GM19351 (cell line): ENCODE data around the gene DSCAML1.
"Not testable (repeated sequence)": the region's sequence is repeated elsewhere in the genome, so short reads cannot be mapped to it uniquely, and the experiment has no call there.

Experiments
- ATAC-seq: cut with Tn5 transposase; IDR thresholded peaks from one replicate; pipeline ENCODE4 v1.9.1; 2021; ENCODE audit warnings: mild to moderate bottlenecking, moderate library complexity; ENCODE audit not compliant: unreplicated experiment

DSCAML1 gene

DNA sequence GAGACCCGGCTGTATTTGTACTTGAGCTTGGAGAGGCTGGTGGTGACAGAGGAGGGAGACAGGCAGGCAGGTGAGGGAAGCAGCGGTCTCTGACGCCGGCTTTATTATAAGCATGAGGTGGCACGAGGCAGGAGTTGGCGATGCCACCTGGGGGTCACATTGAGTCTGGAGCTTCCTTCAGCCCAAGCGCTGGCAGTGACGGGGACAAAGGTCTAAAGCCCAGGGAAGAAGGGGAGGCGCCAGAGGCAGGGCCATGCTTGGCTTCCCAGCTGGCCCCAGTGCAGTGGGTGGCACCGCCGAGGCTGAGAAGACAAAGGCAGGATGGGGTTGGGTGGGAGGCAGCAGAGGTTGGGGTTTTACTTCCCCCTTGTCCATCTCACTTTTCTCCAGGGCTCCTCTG is 23.1 kb upstream of the DSCAML1 start:
- ATAC-seq = no peak

- no peak for ATAC-seq
Measured at GRCh38 chr11:117819096-117820040, 22.4 kb upstream of the DSCAML1 start.

GRCh38 chr11:117818041-117818873 is 21.2 kb upstream of the DSCAML1 start:
- no peak for ATAC-seq

- ATAC-seq = no peak
Measured at GRCh38 chr11:117817368-117818040, 20.5 kb upstream of the DSCAML1 start.

GRCh38 chr11:117816846-117817367 is 19.9 kb upstream of the DSCAML1 start:
- no peak for ATAC-seq

GRCh38 chr11:117816151-117816741 is 19.2 kb upstream of the DSCAML1 start:
- ATAC-seq = no peak

DNA sequence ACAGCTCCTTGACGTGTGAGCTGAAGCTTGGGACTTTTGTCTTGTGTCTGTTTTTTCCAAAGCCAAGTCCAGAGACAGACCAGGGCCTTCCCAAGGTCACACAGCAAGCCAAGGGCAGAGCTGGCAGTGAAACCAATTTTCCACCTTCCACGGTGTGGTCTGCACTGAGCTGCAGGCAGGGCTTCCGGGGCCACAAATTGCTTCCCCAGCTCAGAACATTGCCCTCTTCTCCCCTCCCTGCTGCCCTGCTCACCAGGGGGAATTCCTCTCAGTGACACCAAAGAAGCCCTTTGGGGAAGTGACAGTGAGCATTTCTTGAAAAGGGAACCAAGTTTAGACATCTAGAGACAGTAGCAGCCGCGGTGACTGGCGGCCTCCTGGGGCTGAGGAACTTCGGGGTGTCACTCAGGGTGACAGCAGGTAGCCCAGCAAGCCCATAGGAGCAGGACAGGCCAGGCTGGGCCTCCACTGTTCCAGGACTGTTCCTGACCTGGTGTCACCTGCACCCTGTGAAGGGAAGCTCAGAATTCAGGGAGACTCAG is 18.3 kb upstream of the DSCAML1 start:
- peak; percentile 73 for ATAC-seq

GRCh38 chr11:117814766-117815261 is 17.8 kb upstream of the DSCAML1 start:
- ATAC-seq = peak; percentile 46

GRCh38 chr11:117814204-117814765 is 17.3 kb upstream of the DSCAML1 start:
- peak; percentile 1 for ATAC-seq

GRCh38 chr11:117810056-117810451 is 13.0 kb upstream of the DSCAML1 start:
- not testable (repeated sequence) for ATAC-seq

DNA sequence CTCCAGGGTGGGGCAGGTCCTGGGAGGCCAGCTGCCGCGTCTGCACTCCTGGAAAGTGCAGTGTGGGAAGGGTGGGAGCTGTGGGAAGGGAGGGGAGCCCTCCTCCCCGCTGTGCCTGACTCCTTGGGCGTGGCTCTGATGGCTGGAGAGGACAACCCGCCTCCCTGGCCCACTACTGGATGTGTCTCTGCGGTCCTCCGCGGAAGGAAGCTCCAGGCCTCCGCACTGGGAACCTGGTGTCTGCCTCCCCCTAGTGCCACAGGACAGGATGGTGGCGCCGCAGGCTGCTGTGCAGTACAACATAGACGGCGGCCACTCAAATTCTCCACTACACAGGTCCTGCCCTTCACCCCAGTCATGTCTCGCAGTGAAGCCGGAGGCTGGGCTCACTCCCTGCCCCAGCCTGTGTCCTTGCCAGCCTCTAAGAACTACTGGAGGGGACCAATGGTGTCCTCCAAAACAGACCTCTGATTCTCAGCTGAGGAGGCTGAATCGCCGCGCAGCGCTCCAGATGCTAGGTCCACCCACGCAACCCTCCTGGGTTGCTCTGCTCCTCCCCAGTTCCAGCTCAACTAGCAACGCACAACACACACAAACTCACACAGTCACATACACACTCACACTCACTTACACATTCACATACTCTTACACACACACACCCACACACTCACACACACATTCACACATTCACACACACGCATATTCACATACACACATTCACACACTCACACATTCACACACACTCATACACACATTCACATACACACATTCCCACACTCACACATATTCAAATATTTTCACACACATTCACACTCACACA is 12.4 kb upstream of the DSCAML1 start:
- ATAC-seq = no peak

DNA sequence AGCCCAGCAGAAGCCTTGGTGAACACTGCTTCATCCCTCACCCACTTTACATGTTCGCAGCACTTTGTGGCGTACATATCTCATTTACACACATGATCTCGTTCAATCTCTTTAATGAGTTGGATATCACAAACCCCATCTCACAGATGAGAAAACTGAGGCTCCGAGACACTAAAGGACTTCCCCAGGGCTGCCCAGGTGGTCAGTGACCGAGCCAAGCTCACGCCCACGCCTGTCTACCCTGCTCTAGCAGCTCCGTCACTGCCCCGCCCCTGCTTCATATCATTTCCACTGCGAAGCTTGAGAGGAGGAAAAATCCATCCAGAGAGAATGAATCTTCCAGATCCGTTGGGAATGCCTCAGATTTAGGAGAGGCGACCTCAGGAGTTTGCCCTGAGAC is 11.8 kb upstream of the DSCAML1 start:
- ATAC-seq = no peak

DNA sequence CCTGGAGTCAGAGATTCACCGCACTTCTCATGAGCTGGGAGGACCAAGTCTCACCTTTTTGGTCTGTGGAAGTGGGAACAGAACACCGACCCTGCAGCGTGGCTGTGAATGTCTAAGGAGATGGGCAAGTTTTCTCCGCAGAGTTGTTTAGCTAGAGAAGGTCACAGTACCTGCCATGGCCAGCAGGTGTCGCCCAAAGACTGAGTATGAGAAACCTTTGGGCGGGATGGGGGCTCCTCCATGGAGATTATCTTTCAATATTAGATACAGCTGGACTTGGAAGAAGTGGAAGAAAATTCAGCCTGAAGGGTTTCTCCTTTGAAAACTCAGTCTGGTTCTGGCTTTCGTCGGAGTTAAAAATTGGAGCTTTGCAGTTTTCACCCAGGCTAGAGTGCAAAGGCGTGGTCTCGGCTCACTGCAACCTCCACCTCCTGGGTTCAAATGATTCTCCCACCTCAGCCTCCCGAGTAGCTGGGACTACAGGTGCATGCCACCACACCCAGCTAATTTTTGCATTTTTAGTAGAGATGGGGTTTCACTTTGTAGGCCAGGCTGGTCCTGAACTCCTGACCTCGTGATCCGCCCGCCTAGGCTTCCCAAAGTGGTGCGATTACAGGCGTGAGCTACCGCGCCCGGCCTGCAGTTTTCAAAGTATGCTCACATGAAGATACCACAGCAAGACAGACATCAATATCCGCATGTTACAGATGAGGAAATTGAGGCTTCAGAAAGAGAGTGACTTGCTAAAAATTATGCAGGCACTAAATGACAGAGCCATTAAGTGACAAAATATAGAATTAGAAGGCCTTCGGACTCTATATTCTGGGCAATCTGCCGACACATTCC is 10.7 kb upstream of the DSCAML1 start:
- no peak for ATAC-seq

DNA sequence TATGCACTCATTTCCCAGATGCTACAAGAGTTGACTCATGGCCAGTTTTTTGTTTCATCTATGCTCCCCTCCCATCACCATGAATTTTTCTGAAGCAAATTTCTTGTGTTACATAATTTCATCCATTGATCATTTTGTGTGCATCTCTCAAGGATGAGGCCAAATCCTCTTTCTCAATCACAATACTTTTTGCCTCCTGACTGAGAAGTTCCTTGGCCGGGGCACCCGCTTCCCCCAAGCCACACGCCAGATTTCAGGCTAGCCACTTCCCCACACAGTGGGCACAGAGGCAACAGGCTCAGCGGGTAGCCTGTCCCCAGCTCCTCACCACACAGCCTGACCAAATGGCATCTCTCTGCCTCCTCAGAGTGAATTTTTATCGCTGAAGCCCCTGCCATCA is 9.8 kb upstream of the DSCAML1 start:
- no peak for ATAC-seq

- no peak for ATAC-seq
Measured at GRCh38 chr11:117805045-117805444, 8.0 kb upstream of the DSCAML1 start.

GRCh38 chr11:117803896-117804295 is 6.9 kb upstream of the DSCAML1 start:
- ATAC-seq = no peak

DNA sequence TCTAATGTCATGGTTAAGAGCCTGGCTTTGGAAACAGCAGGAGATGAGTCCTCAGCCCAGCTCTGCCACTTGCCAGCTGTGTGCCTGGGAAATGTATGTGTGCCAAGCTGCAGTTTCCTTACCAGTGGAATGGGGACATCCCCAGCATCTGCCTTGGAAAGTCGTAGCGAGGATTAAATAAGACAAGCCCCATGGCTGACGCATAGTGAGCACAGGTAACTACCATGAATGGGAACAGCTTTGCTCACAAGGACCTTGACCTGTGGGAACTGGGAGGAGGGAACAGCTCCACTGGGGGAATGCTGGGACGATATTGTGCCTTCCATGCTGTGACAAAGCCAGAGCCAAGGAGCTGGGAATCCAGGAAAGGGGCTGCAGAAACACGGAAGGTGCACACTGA is 2.6 kb upstream of the DSCAML1 start:
- ATAC-seq = no peak

DNA sequence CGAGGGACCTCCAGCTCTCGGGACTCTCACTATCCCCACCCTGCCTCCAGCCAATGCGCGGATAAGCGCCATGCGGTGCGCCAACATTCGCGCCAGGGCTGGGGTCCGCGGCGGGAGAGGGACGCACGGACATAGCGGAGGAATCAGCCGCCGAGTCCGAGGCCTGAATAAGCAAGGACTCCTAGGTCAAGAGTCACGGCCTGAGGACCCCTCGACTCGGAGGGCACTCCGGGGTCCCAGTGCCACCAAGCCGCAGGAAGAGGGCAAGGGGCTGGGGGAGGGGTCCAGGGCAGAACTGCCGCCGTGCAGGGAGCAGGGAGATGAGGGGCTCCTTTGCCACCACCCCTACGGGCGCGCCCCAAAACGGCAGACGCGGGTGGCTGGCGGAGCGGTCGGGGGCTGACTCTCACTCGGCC is 552 bp downstream of the DSCAML1 start:
- no peak for ATAC-seq
